Lung microvascular endothelial cell (primary cell): ENCODE results near the gene DNAJA1. TPM values are rescaled to one million over a fixed set of nuclear protein-coding genes. Genes with fewer than 3 reads are reported as not detected.
"Not testable (repeated sequence)": the region's sequence is repeated elsewhere in the genome, so short reads cannot be mapped to it uniquely, and the experiment has no call there.

Experiments used
- DNase-seq, 2 donors: peaks; one replicate each; pipeline versions ENCODE4 v3.0.0 to v3.0.0-alpha.2; 2010; ENCODE audit warnings: low read depth in 2 of 2
- total RNA-seq: library from RNA; depleted of rRNA; stranded (reverse); fragments of >200 nt; gene quantifications from 2 replicates; pipeline ENCODE4 v1.2.1, GENCODE V29; 2014

Gene DNAJA1
- total RNA-seq, 1 donor from 2014 or later = 111 TPM

DNA sequence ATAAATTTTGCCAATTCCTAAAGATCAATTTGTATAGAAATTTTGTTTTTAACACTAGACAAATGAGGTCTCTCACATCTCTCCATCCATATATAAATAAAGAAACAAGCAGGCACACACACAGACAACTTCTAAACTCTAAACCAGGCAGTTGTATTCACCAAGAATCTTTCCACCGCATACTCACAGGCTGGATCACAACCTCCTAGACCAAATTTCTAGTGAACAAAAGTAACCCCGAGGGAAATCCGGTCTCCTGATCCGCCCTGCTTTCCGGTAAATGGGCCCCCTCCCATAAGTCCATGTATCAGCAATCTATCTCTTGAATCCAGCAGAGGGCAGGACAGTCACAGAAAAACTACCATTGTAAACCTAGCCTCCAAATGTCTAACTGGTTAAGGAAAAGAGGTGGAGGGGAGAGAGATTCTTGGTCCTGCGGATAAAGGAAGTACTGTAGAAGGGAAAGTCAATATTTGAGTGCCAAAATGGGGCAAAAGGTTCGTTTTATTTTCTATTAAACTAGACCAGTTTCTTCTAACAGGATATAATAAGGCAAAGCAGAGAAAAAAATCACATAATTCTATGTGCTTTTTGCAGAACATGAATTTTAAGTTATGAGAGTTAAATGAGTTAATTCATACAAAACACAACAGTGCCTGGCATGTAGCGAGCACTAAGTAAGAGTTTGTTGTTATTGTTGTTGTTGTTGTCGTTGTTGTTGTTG is 56.2 kb downstream of the DNAJA1 start:
- DNase-seq = peak; percentile 91 to 94

DNA sequence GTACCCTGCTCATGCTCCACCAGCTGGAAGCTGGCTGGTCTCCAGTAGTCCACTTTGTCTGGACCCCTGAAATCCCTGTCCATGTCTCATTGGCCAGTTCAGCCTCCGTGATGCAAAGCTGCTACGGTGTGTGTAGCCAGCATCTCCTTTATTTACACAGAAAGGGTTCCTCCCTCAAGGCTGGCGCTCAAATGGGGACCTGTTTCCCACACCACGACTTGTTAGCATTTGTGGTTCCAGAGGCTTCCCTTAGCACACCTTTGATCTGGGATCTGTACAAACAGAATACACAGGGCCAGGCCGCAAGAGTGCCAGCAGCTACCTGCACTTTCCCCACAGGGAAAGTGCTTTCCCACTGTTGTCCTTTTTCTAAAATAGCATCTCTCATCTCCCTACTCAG is 57.1 kb downstream of the DNAJA1 start:
- no peak for DNase-seq

DNA sequence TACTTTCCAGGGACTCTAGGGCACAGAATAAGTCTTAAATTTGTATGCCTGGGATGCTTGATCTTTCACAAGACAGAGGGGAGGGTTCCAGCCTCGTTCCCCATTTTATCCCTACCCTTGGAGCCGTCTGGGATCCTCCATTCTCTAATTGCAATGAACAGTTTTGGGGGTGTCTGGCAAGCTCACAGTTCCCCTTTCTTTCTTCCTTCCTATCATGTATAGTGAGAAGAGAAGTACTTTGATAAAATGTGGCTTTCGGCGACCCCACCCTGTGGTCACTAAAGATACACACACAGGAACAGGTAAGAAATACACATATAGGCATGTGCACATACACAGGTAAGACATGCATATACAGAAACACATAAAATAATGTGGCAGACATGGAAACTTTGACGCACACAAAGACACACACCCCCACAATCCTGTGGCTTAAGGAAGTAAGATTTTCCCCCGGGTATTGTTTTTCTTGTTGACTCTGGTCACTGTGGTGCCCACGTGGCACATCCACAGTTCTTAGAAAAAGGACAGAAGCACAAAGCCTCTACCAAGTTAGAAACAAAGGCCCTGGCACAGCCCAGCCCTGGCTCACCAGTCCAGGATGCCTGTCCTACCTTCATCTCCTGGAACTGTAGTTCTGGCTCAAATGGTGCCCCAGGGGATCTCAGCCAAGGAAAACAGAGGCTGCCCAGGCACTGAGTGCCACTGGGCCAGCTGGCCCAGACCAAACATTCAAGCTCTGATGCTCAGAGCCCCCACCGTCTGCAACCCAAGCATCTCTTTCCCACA is 57.7 kb downstream of the DNAJA1 start:
- DNase-seq = peak; percentile 56 to 60

DNA sequence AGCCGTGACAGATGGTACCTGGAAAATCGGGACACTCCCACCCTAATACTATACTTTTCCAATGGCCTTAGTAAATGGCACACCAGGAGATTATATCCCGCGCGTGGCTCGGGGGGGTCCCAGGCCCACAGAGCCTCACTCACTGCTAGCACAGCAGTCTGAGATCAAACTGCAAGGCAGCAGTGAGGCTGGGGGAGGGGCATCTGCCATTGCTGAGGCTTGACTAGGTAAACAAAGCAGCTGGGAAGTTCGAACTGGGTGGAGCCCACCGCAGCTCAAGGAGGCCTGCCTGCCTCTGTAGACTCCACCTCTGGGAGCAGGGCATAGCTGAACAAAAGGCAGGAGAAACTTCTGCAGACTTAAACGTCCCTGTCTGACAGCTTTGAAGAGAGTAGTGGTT is 60.6 kb downstream of the DNAJA1 start:
- not testable (repeated sequence) for DNase-seq

Other genes starting within 250 kb of the DNAJA1 start
- not detected in 2 replicates for gene TMEM215, start 241.7 kb upstream of the DNAJA1 start, total RNA-seq
- 17.7 and 18.5 TPM in 2 replicates for gene APTX, start 23.6 kb upstream of the DNAJA1 start, total RNA-seq
- 27.7 and 32.1 TPM in 2 replicates for gene SMU1, start 51.4 kb downstream of the DNAJA1 start, total RNA-seq
- gene B4GALT1, start 142.1 kb downstream of the DNAJA1 start, total RNA-seq = 12.4 and 13.1 TPM in 2 replicates
- gene SPINK4, start 214.9 kb downstream of the DNAJA1 start, total RNA-seq = not detected in 2 replicates
- gene BAG1, start 239.4 kb downstream of the DNAJA1 start, total RNA-seq = 32.0 and 44.4 TPM in 2 replicates
- gene CHMP5, start 239.8 kb downstream of the DNAJA1 start, total RNA-seq = 62.5 and 99.8 TPM in 2 replicates